GM21528 (cell line): Measurements from ENCODE around the gene PGM2.
"Not testable (repeated sequence)": the region's sequence is repeated elsewhere in the genome, so short reads cannot be mapped to it uniquely, and the experiment has no call there.

ENCODE experiments used
- ATAC-seq: cut with Tn5 transposase; IDR thresholded peaks from one replicate; pipeline ENCODE4 v1.9.1; 2021; ENCODE audit warnings: mild to moderate bottlenecking, moderate library complexity; ENCODE audit not compliant: unreplicated experiment, low FRiP score

Gene PGM2

GRCh38 chr4:37816006-37816405, 10.5 kb upstream of the PGM2 start:
- no peak for ATAC-seq

GRCh38 chr4:37816719-37817118, 9.8 kb upstream of the PGM2 start:
- ATAC-seq = no peak

DNA sequence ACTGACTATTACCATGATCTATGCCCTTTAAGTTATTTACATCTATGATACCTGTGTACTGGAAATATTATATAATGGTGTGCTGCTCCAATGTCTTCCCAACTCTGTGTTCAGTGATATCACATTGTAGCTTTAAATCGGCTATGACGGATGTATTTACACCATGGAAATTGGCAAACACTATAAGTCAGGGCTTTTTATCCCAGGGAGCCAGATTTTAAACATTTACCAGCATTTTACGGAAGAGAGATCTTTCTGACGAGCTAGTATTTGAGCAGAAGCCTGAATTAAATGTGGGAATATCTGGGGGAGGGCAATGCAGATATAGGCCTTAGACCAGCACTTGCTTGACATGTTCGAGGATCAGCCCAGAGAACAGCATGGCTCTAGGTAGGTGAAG, 7.7 kb upstream of the PGM2 start:
- ATAC-seq = no peak

DNA sequence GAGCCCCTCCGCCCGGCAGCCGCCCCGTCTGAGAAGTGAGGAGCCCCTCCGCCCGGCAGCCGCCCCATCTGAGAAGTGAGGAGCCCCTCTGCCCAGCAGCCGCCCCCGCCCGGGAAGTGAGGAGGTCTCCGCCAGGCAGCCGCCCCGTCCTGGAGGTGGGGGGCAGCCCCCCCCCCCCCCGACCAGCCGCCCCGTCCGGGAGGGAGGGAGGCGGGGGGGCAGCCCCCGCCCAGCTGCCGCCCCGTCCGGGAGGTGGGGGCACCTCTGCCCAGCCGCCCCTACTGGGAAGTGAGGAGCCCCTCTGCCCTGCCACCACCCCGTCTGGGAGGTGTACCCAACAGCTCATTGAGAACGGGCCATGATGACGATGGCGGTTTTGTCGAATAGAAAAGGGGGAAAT, 6.0 kb upstream of the PGM2 start:
- ATAC-seq = not testable (repeated sequence)

- no peak for ATAC-seq
Observed at GRCh38 chr4:37821953-37822605, 4.4 kb upstream of the PGM2 start.

DNA sequence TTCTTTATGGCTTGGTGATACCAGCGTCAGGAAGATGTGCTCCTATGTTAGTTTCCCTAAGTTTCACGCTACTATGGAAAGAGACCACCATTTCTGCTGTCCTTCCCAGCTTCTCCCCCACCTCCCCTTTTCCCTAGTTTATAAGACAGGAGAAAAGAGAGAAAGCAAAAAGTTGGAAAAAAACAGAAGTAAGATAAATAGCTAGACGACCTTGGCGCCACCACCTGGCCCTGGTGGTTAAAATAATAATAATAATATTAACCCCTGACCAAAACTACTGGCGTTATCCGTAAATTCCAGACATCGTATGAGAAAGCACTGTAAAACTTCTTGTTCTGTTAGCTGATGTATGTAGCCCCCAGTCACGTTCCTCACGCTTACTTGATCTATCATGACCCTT, 985 bp upstream of the PGM2 start:
- not testable (repeated sequence) for ATAC-seq

- peak; percentile 16 for ATAC-seq
Observed at GRCh38 chr4:37825968-37826294, 555 bp upstream of the PGM2 start.

- peak; percentile 54 for ATAC-seq
Observed at GRCh38 chr4:37827030-37827685, 672 bp downstream of the PGM2 start.

GRCh38 chr4:37827802-37828321, 1.4 kb downstream of the PGM2 start:
- ATAC-seq = no peak

GRCh38 chr4:37828843-37829242, 2.4 kb downstream of the PGM2 start:
- ATAC-seq = no peak

DNA sequence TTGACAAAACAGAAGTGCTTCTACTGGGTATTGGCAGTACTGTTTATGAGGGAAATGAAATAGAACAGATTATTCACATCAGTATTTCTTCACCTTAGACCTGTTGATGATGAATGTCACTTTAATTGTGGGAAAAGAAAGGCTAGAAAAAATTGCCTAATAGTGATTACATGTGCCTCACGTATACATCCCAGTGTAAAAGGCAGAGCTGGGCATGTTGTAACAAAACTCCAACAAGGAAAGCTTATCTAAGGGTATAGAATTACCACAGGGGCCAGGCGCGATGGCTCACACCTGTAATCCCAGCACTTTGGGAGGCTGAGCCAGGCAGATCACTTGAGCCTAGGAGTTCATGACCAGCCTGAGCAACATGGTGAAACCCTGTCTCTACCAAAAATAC, 4.2 kb downstream of the PGM2 start:
- no peak for ATAC-seq

DNA sequence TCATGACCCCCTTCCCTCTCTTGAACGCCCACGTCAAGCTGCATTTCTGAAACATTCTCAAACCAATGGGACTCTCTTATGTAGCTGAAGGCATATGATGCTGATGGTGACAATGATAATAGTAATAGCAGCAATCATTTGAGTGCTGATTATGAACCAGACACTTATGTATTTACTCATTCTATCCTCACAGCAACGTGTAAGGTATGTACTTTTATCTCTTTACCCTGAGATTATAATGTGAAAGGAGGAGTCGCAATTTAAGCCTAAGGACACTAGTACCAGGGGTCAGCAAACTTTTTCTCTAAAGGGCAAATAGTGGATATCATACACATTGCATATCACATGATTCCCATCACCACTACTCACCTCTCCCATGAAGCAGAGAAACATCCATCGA, 8.5 kb downstream of the PGM2 start:
- ATAC-seq = no peak

DNA sequence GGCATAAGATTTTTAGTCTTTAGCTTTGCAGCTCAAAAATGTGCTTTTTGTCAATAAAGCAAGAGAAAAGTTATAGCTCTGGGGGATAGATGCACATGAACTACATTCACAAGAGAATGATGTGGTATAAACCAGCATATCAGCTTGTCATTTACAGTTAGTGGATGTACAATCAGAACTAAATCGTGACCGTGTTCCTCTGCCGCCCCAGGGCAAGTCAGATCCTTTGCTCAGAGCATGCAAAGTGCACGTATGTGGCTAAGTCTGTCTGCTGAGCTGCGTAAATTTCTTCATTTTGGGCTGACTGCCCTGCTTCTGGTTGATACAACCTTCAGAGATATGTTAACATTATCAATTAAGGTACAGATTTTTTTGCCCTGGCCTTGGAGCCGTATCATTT, 9.3 kb downstream of the PGM2 start:
- no peak for ATAC-seq

- ATAC-seq = no peak
Observed at GRCh38 chr4:37836274-37836673, 9.8 kb downstream of the PGM2 start.

DNA sequence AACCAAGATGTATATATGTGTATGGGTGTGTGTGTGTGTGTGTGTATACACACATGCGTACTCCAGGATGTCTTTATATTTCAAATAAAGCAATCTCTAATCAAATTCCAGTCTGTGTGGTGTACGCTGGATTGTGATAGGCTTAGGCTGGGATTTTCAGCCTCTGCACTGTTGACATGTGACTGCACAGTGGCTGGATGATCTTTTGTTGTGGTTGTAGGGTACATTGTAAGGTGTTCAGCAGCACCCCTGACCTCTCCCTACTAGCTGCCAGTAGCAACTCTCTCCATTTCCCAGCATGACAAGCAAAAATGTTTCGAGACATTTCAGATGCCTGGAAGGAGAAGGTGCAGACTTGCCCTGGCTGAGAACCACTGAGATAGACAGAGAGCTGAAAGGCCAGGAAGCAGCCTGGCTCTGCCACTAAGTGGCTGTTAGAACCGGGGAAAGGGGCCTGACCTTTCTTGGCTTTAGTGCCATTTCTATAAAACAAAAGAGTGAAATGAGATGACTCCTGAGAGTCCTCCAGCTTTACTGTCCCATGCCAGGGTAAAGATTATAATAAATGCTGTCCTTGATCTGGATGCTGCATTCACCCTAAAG, 10.5 kb downstream of the PGM2 start:
- no peak for ATAC-seq

DNA sequence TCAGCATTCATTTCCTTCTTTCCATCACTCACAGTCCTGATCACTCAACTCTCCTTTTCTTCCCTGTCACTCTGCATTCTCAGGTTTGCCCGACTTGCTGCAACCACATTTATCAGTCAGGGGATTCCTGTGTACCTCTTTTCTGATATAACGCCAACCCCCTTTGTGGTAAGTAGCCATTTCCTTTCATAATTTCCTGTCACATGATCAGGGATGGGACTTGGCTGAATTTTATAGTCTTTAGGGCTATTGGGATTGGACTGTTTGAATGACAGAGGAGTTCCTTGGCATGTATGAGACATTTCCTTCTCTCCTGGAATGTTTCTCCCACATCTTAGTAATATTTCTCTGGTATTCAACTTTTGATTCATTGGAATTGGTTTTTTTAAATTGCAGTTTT, 11.0 kb downstream of the PGM2 start:
- ATAC-seq = no peak

- ATAC-seq = no peak
Observed at GRCh38 chr4:37839426-37839825, 12.9 kb downstream of the PGM2 start.

DNA sequence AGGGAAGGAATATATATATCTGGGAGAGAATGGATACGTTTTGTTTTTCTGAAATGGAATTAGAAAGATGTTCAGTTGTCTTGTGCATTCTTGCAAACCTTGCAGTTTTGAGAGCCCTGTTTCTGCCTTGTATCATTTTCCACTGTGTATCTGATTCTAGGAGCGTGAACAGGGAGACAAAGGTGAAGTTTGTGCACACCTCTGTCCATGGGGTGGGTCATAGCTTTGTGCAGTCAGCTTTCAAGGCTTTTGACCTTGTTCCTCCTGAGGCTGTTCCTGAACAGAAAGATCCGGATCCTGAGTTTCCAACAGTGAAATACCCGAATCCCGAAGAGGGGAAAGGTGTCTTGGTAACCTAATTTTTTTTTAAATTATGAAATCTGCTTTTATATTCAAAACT, 17.7 kb downstream of the PGM2 start:
- ATAC-seq = no peak

DNA sequence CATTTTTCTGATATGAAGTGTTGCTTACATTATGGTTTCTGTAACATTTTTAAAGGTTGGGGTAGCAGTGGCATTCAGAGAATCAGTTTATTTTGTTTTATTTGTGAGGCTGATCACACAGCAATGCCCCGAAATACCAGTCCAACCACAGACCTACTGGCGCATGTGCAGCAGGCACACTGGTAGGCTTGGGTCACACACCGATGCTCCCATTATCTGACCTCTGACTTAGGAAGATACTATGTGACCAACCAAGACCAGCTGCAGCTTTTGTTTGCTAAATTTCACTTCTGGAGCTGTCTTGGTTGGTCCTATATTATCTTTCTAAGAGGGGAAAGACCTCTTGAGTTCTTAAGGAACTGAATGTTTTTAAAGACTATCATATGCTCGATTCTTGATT, 18.7 kb downstream of the PGM2 start:
- ATAC-seq = no peak

DNA sequence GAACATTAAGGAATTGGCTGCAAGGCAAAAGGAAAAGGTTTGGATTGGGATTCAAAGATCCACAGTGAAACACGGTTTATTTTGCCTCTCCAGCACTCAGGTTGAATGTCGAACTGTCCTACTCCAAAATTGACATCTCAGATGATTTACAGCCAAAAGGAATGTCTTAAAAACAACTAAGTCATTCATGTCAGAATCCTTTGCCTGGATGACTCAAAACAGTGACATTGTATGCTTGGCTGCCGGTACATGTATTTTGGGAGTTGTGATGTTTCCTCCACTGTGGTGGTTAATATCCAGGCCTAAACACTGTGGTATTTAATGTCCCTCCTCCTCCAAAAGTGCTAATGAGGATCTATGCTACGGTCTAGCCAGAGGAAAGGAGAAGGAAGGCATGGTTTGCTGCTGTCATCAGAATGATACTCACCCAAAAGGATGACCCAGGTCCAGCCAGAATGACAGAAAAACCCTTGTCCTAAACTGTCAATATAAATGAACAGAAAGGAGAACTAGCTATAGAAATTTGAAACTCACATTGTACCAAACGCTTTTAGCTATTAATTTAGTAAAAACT, 20.9 kb downstream of the PGM2 start:
- no peak for ATAC-seq

DNA sequence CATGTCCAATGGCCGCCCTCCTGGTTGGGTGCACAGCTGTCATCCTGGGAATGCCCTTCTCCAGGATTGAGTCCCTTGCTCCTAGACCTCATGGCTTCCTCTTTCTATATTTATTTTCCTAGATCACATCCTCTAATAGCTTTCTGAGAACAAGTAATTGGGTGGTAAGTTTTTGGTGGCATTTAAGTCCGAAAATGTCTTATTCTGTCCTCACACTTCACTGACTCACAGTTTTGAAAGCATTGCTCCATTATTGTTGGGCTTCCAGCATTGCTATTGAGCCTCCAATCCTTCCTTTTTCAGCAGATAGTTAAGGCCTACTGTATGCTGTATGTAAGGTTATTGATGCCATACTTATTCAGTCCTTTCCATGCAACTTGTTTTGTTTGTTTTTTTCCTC, 25.9 kb downstream of the PGM2 start:
- ATAC-seq = no peak

GRCh38 chr4:37858112-37858511, 31.6 kb downstream of the PGM2 start:
- ATAC-seq = no peak
